Fibroblast of lung (primary cell): ENCODE measurements around the gene TRIM14. TPM values are rescaled to one million over a fixed set of nuclear protein-coding genes. Genes with fewer than 3 reads are reported as not detected.

ENCODE experiments used
- DNase-seq, 2 donors: peaks; one replicate each; pipeline versions ENCODE4 v3.0.0 to v3.0.0-alpha.2; 2010; ENCODE audit warnings: low read depth in 2 of 2
- H2AFZ ChIP-seq: 2 replicates; pipeline ENCODE4 v1.5.1; 2012; ENCODE audit warnings: low read length, control low read depth, inconsistent platforms
- H3K27ac ChIP-seq: 2 replicates; pipeline ENCODE4 v1.5.1; 2011; ENCODE audit warnings: low read length, control low read depth; ENCODE audit not compliant: insufficient read depth
- H3K27me3 ChIP-seq: 2 replicates; pipeline ENCODE4 v1.5.1; 2011; ENCODE audit warnings: mild to moderate bottlenecking, low read length; ENCODE audit not compliant: control insufficient read depth, insufficient read depth
- H3K36me3 ChIP-seq: 2 replicates; pipeline ENCODE4 v1.5.1; 2011; ENCODE audit warnings: low read length; ENCODE audit not compliant: control insufficient read depth, insufficient read depth
- H3K4me1 ChIP-seq: 2 replicates; pipeline ENCODE4 v1.5.1; 2011; ENCODE audit warnings: low read length; ENCODE audit not compliant: control insufficient read depth, insufficient read depth; ENCODE audit errors: extremely low read depth
- H3K4me2 ChIP-seq: 2 replicates; pipeline ENCODE4 v1.5.1; 2011; ENCODE audit warnings: low read length, control low read depth; ENCODE audit not compliant: insufficient read depth; ENCODE audit errors: extremely low read depth
- H3K4me3 ChIP-seq, 4 experiments: fragments of 200-600 bp in 1 of 4; sonication (generic) in 1 of 4; replicated peaks in 1 of 4; 2 replicates each; pipeline ENCODE4 v1.5.1; 2011 to 2016; ENCODE audit warnings: low read length in 4 of 4, low read depth in 3 of 4, mild to moderate bottlenecking in 3 of 4, control low read depth in 2 of 4, inconsistent platforms in 1 of 4, mixed read lengths in 1 of 4; ENCODE audit not compliant: insufficient read depth in 1 of 4; ENCODE audit errors: control extremely low read depth in 1 of 4
- H3K79me2 ChIP-seq: 2 replicates; pipeline ENCODE4 v1.5.1; 2012; ENCODE audit warnings: mild to moderate bottlenecking, low read length, inconsistent platforms; ENCODE audit not compliant: control insufficient read depth, insufficient read depth
- H3K9ac ChIP-seq: 2 replicates; pipeline ENCODE4 v1.5.1; 2011; ENCODE audit warnings: mild to moderate bottlenecking, low read length, control low read depth; ENCODE audit not compliant: insufficient read depth
- H3K9me3 ChIP-seq: 2 replicates; pipeline ENCODE4 v1.5.1; 2012; ENCODE audit warnings: low read depth, low read length; ENCODE audit not compliant: control insufficient read depth, insufficient read depth
- H4K20me1 ChIP-seq: 2 replicates; pipeline ENCODE4 v1.5.1; 2011; ENCODE audit warnings: low read length; ENCODE audit not compliant: control insufficient read depth, insufficient read depth; ENCODE audit errors: extremely low read depth
- EZH2 ChIP-seq: IDR thresholded peaks from 2 replicates; pipeline ENCODE4 v1.5.1; 2012; ENCODE audit warnings: low read length, control low read depth, mild to moderate bottlenecking; ENCODE audit errors: missing control alignments
- polyA minus RNA-seq: library from RNA; depleted of rRNA, polyadenylated mRNA; stranded (reverse); fragments of >200 nt; gene quantifications from 2 replicates; pipeline ENCODE4 v1.2.3, GENCODE V29; 2011; ENCODE audit warnings: low replicate concordance
- polyA plus RNA-seq, 2 donors: library from polyadenylated mRNA; depleted of rRNA in 1 of 2; stranded (reverse) in 1 of 2; unstranded in 1 of 2; fragments of >200 nt; gene quantifications; 2 replicates each; pipeline ENCODE4 v1.2.1, GENCODE V29; 2011 to 2012; ENCODE audit warnings: missing spikeins in 1 of 2
- total RNA-seq: library from RNA; depleted of rRNA; stranded (reverse); fragments of >200 nt; gene quantifications from 2 replicates; pipeline ENCODE4 v1.2.1, GENCODE V29; 2014
- TF ChIP-seq, protein P1 (sequence below), 2 donors: IDR thresholded peaks in 1 of 2; conservative IDR thresholded peaks in 1 of 2; 1 replicate in 1 of 2; 2 replicates in 1 of 2; pipeline ENCODE4 v1.5.1; 2011 to 2012; ENCODE audit warnings: low read length in 2 of 2, control low read depth in 1 of 2, inconsistent platforms in 1 of 2, low read depth in 1 of 2, mild to moderate bottlenecking in 1 of 2

The TRIM14 gene, protein sequence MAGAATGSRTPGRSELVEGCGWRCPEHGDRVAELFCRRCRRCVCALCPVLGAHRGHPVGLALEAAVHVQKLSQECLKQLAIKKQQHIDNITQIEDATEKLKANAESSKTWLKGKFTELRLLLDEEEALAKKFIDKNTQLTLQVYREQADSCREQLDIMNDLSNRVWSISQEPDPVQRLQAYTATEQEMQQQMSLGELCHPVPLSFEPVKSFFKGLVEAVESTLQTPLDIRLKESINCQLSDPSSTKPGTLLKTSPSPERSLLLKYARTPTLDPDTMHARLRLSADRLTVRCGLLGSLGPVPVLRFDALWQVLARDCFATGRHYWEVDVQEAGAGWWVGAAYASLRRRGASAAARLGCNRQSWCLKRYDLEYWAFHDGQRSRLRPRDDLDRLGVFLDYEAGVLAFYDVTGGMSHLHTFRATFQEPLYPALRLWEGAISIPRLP
- total RNA-seq (4.4 and 8.6 TPM in 2 replicates), polyA plus RNA-seq (7.8 and 16.3 TPM in 2 replicates), polyA minus RNA-seq (13.4 and 14.5 TPM in 2 replicates)
- 7.9 and 13.4 TPM in 2 replicates for polyA plus RNA-seq (2012)

DNA sequence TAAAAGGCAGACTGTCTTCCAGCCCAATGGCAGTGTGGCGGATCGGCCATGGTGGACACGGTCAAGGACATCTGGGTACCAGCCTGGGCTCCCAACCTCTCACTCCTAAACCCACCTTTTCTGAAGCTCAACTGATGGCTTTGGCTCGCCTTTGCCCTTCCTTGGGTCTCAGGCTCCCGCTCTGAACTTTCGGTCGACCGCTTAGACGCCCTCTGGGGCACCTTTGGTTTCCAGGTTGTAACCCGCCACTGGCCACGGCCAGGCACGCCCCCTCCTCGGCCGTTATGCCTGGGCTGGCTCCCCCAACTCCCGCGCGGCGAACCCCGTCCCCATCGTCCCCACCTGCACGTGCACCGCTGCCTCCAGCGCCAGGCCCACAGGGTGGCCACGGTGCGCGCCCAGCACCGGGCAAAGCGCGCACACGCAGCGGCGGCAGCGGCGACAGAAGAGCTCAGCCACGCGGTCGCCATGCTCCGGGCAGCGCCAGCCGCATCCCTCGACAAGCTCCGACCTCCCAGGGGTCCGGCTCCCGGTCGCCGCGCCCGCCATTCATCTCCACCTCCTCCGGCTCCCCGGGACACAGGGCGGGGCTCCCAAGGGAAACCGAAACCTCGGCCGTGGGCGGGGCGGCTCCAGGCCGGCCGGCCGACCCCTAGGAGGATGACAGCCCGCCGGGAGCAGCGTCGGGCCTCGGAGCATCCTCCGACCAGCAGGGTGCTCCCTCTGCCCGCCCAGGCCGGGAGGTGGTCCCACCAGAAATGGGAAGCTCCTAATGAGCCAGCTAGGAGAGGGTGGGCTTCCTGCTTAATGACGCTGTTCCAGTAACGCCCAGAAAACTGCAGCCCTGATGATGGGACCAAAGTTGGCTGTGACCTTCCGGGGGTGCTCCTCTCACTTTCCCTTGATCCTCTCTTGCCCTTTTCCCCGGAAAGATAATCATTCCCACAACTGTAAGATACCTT is at the start of gene TRIM14:
TRIM14 (minus strand) TSS at position 583 of the 962 bp plus-strand sequence; CDS start at position 549, 34 bp downstream.
- Histone ChIP-seq H3K4me2 (peak within 1 kb of the TSS; percentile 73), H3K9me3 (no peaks in the 10 kb centered on the region), H3K27me3 (no peaks in the 10 kb centered on the region), H4K20me1 (no peaks in the 10 kb centered on the region), H3K27ac (peak within 1 kb of the TSS; percentile 42), H3K79me2 (no peaks in the 10 kb centered on the region), H3K4me1 (peaks cover 2% of the 10 kb centered on the region), H3K36me3 (no peaks in the 10 kb centered on the region), H3K4me3 (peak within 1 kb of the TSS; percentile 68 to 77 (median 74)), H2AFZ (peak within 1 kb of the TSS; percentile 97), H3K9ac (peak within 1 kb of the TSS; percentile 63)
- no peak for TF ChIP-seq EZH2
- TF ChIP-seq, protein P1, sequence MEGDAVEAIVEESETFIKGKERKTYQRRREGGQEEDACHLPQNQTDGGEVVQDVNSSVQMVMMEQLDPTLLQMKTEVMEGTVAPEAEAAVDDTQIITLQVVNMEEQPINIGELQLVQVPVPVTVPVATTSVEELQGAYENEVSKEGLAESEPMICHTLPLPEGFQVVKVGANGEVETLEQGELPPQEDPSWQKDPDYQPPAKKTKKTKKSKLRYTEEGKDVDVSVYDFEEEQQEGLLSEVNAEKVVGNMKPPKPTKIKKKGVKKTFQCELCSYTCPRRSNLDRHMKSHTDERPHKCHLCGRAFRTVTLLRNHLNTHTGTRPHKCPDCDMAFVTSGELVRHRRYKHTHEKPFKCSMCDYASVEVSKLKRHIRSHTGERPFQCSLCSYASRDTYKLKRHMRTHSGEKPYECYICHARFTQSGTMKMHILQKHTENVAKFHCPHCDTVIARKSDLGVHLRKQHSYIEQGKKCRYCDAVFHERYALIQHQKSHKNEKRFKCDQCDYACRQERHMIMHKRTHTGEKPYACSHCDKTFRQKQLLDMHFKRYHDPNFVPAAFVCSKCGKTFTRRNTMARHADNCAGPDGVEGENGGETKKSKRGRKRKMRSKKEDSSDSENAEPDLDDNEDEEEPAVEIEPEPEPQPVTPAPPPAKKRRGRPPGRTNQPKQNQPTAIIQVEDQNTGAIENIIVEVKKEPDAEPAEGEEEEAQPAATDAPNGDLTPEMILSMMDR (conservative IDR thresholded peaks at IDR 0.05 in 1 of 2, IDR thresholded peaks at IDR 0.05 in 1 of 2; ENCODE audit: low read depth in 1 of 2, low read length in 2 of 2) = peak; percentile 12 to 18
- peak; percentile 57 to 72 for DNase-seq

DNA sequence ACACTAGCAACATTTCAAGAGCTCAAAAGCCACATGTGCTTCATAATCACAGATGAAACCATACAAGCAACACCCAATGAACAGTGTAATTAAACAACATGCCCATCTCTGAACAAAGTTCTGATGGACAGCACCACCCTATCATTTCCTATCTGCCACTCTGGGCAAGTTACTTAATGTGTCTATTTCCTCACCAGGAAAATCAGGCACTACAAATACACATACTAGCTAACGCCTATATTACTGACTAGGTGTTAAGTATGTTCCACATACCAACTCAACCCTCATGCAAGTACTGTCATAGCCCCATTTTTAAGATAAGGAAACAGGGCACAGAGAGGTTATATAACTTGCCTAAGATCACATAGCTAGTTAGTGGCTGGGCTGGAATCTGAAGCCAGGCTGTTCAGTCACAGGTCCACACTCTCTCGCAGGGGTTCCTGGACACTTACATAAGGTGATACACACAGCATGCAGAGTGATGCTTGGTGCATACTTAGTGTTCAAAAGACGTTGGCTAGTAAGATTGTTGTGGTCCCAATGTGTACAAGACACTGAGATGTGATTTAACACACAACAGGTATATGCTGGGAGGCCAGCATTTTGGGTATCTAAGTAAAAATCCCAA is 49.2 kb upstream of the TRIM14 start:
- Histone ChIP-seq H3K27ac (no peak overlapping the region), H2AFZ (no peak overlapping the region)
- no peak for DNase-seq

More for the DNA sequence above, 49.2 kb upstream of the TRIM14 start:
- Histone ChIP-seq H3K36me3 (no peaks in the 10 kb centered on the region), H4K20me1 (no peaks in the 10 kb centered on the region), H3K4me3 (no peak overlapping the region), H3K9ac (no peak overlapping the region), H3K9me3 (no peaks in the 10 kb centered on the region), H3K79me2 (no peaks in the 10 kb centered on the region), H3K4me1 (no peaks in the 10 kb centered on the region), H3K27me3 (peaks cover 18% of the 10 kb centered on the region), H3K4me2 (no peak overlapping the region)
- no peak for TF ChIP-seq EZH2
- TF ChIP-seq, protein P1 (conservative IDR thresholded peaks at IDR 0.05 in 1 of 2, IDR thresholded peaks at IDR 0.05 in 1 of 2; ENCODE audit: low read depth in 1 of 2, low read length in 2 of 2) = no peak
